DND-41 (cell line): ENCODE data around the gene SST.

Experiments used
- EZH2 ChIP-seq: IDR thresholded peaks from 3 replicates; pipeline ENCODE4 v1.6.1; 2012; ENCODE audit warnings: borderline replicate concordance, low read depth, mild to moderate bottlenecking, moderate library complexity, low read length, inconsistent platforms; ENCODE audit not compliant: severe bottlenecking
- TF ChIP-seq, protein P1 (sequence below): IDR thresholded peaks from 2 replicates; pipeline ENCODE4 v1.5.1; 2012; ENCODE audit warnings: borderline replicate concordance, low read length, moderate library complexity, mild to moderate bottlenecking; ENCODE audit not compliant: poor library complexity, severe bottlenecking; ENCODE audit errors: extremely low read depth

GRCh38 chr3:187673012-187673411 lies 2.8 kb upstream of the SST start:
- no peak for TF ChIP-seq EZH2
- TF ChIP-seq, protein P1, sequence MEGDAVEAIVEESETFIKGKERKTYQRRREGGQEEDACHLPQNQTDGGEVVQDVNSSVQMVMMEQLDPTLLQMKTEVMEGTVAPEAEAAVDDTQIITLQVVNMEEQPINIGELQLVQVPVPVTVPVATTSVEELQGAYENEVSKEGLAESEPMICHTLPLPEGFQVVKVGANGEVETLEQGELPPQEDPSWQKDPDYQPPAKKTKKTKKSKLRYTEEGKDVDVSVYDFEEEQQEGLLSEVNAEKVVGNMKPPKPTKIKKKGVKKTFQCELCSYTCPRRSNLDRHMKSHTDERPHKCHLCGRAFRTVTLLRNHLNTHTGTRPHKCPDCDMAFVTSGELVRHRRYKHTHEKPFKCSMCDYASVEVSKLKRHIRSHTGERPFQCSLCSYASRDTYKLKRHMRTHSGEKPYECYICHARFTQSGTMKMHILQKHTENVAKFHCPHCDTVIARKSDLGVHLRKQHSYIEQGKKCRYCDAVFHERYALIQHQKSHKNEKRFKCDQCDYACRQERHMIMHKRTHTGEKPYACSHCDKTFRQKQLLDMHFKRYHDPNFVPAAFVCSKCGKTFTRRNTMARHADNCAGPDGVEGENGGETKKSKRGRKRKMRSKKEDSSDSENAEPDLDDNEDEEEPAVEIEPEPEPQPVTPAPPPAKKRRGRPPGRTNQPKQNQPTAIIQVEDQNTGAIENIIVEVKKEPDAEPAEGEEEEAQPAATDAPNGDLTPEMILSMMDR: no peak
